Aorta (tissue), 4 donors: ENCODE measurements around the gene RDH13. TPM values are rescaled to one million over a fixed set of nuclear protein-coding genes. Genes with fewer than 3 reads are reported as not detected.

Experiments used
- polyA plus RNA-seq, 2 donors: library from polyadenylated mRNA; stranded (reverse); fragments of 200-250 nt; gene quantifications; one replicate each; pipeline ENCODE4 v1.2.3, GENCODE V29; 2013
- total RNA-seq, 2 donors: library from RNA; stranded (reverse); fragmentation: NEBNext Ultra II Directional; extraction: Animal tissue kit (Norgen Biotek cat#: 25700); gene quantifications; one replicate each; pipeline ENCODE4 v1.2.1, GENCODE V29; 2021
- donor health status: healthy with polysubstance abuse.
- donor health status: Bipolar disorder and iron deficiency.
- donor health status: DM: no; HTN: no; CAD: no.
- donor health status: DM: yes; HTN: yes; CAD: no.

The RDH13 gene
- total and polyA plus RNA-seq, 4 donors = 3.4 to 14.4 (median 10.7) TPM

Other genes starting within 250 kb of the RDH13 start
- gene KIR3DL1, start 246.7 kb downstream of the RDH13 start, total RNA-seq = not detected
- gene KIR3DL1, start 246.7 kb downstream of the RDH13 start, polyA plus RNA-seq = not detected
- not detected for gene KIR2DS4, start 230.5 kb downstream of the RDH13 start, total RNA-seq
- gene KIR2DS4, start 230.5 kb downstream of the RDH13 start, polyA plus RNA-seq = not detected
- not detected for gene KIR3DL2, start 212.7 kb downstream of the RDH13 start, total RNA-seq
- under 1 TPM in 1 of 2 donors, not detected in 1; 0.20 TPM for gene KIR3DL2, start 212.7 kb downstream of the RDH13 start, polyA plus RNA-seq
- 1 to 10 TPM; 2.0 to 5.2 TPM for gene FCAR, start 188.9 kb downstream of the RDH13 start, total RNA-seq
- not detected for gene FCAR, start 188.9 kb downstream of the RDH13 start, polyA plus RNA-seq
- gene NCR1, start 157.0 kb downstream of the RDH13 start, total RNA-seq = 1 to 10 TPM in 1 of 2 donors, under 1 TPM in 1; 0.72 to 1.0 TPM
- gene NCR1, start 157.0 kb downstream of the RDH13 start, polyA plus RNA-seq = not detected
- not detected for gene NLRP7, start 115.6 kb downstream of the RDH13 start, total RNA-seq
- not detected for gene NLRP7, start 115.6 kb downstream of the RDH13 start, polyA plus RNA-seq
- gene NLRP2, start 96.8 kb downstream of the RDH13 start, total RNA-seq = 1 to 10 TPM in 1 of 2 donors, under 1 TPM in 1; 0.55 to 2.3 TPM
- gene NLRP2, start 96.8 kb downstream of the RDH13 start, polyA plus RNA-seq = 1 to 10 TPM in 1 of 2 donors, under 1 TPM in 1; 0.08 to 5.1 TPM
- gene GP6, start 24.9 kb downstream of the RDH13 start, total RNA-seq = under 1 TPM; 0.27 to 0.84 TPM
- gene GP6, start 24.9 kb downstream of the RDH13 start, polyA plus RNA-seq = under 1 TPM in 1 of 2 donors, not detected in 1; 0.08 TPM
- 1 to 10 TPM in 1 of 2 donors, under 1 TPM in 1; 0.81 to 4.1 TPM for gene EPS8L1, start 12.7 kb upstream of the RDH13 start, total RNA-seq
- 10 to 100 TPM in 1 of 2 donors, under 1 TPM in 1; 0.38 to 10.8 TPM for gene EPS8L1, start 12.7 kb upstream of the RDH13 start, polyA plus RNA-seq
- gene PPP1R12C, start 54.5 kb upstream of the RDH13 start, total RNA-seq = 100 to 1,000 TPM; 134 to 218 TPM
- gene PPP1R12C, start 54.5 kb upstream of the RDH13 start, polyA plus RNA-seq = 100 to 1,000 TPM; 104 to 432 TPM
- 1 to 10 TPM in 1 of 2 donors, not detected in 1; 1.3 TPM for gene TNNT1, start 86.1 kb upstream of the RDH13 start, total RNA-seq
- gene TNNT1, start 86.1 kb upstream of the RDH13 start, polyA plus RNA-seq = 1 to 10 TPM; 1.4 to 2.0 TPM
- not detected for gene TNNI3, start 94.6 kb upstream of the RDH13 start, total RNA-seq
- 10 to 100 TPM in 1 of 2 donors, under 1 TPM in 1; 0.51 to 14.1 TPM for gene TNNI3, start 94.6 kb upstream of the RDH13 start, polyA plus RNA-seq
- gene DNAAF3, start 103.5 kb upstream of the RDH13 start, total RNA-seq = not detected
- under 1 TPM; 0.38 to 0.87 TPM for gene DNAAF3, start 103.5 kb upstream of the RDH13 start, polyA plus RNA-seq
- gene SYT5, start 117.1 kb upstream of the RDH13 start, total RNA-seq = not detected
- not detected for gene SYT5, start 117.1 kb upstream of the RDH13 start, polyA plus RNA-seq
- 1 to 10 TPM in 1 of 2 donors, under 1 TPM in 1; 0.29 to 1.9 TPM for gene PTPRH, start 146.4 kb upstream of the RDH13 start, total RNA-seq
- 1 to 10 TPM in 1 of 2 donors, under 1 TPM in 1; 0.03 to 7.5 TPM for gene PTPRH, start 146.4 kb upstream of the RDH13 start, polyA plus RNA-seq
- gene TMEM86B, start 165.6 kb upstream of the RDH13 start, total RNA-seq = 1 to 10 TPM; 2.0 to 3.6 TPM
- 10 to 100 TPM in 1 of 2 donors, 1 to 10 TPM in 1; 2.9 to 10.9 TPM for gene TMEM86B, start 165.6 kb upstream of the RDH13 start, polyA plus RNA-seq
- 10 to 100 TPM; 47.9 to 55.4 TPM for gene PPP6R1, start 195.9 kb upstream of the RDH13 start, total RNA-seq
- gene PPP6R1, start 195.9 kb upstream of the RDH13 start, polyA plus RNA-seq = 10 to 100 TPM; 15.2 to 25.3 TPM
- gene HSPBP1, start 217.0 kb upstream of the RDH13 start, total RNA-seq = 10 to 100 TPM; 14.1 to 16.3 TPM
- gene HSPBP1, start 217.0 kb upstream of the RDH13 start, polyA plus RNA-seq = 10 to 100 TPM; 14.7 to 25.3 TPM
- gene BRSK1, start 220.8 kb upstream of the RDH13 start, total RNA-seq = 10 to 100 TPM; 14.2 to 18.5 TPM
- gene BRSK1, start 220.8 kb upstream of the RDH13 start, polyA plus RNA-seq = 10 to 100 TPM in 1 of 2 donors, 1 to 10 TPM in 1; 4.8 to 25.1 TPM